ENCODE data around the gene XRCC5. TPM values are rescaled to one million over a fixed set of nuclear protein-coding genes. Genes with fewer than 3 reads are reported as not detected.
A peak's percentile ranks its signal among the peaks of the same experiment; 100 is the strongest.

The XRCC5 gene
- total RNA-seq, 1 experiment from 2014 or later, result 534 TPM

DNA sequence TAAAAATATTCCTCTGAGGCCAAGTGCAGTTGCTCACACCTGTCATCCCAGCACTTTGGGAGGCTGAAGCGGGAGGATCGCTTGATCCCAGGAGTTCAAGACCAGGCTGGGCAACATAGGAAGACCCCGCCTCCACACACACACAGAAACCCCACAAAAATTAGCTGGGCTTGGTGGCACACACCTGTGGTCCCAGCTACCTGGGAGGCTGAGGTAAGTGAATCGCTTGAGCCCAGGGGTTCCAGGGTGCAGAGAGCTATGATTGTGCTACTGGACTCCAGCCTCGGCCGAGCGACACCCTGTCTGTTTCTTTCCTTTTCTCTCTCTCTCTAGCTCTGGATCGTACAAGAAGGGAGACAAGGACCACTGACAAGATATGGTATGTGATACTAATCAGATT is 1.8 kb upstream of the XRCC5 start:
- BruUV-seq (replicated peaks), result no TSS peak
- Histone ChIP-seq H3K27ac (ENCODE audit: low read depth, low read length, poor library complexity, severe bottlenecking) (no peak overlapping the region), H3K27me3 (replicated peaks; ENCODE audit: insufficient read depth, low read depth, low read length, poor library complexity) (no peaks in the 10 kb centered on the region), H3K9me3 (ENCODE audit: low read depth, low read length, poor library complexity, severe bottlenecking) (no peaks in the 10 kb centered on the region), H3K4me3 (ENCODE audit: low read depth, low read length, poor library complexity, severe bottlenecking) (no peak overlapping the region), H3K36me3 (ENCODE audit: insufficient read depth, low read length, poor library complexity, severe bottlenecking) (peaks cover 21% of the 10 kb centered on the region), H3K4me1 (ENCODE audit: insufficient read depth, low read length, poor library complexity, severe bottlenecking) (peaks cover 23% of the 10 kb centered on the region)
- ChIA-PET CTCF (no interaction called here), POLR2A (ENCODE audit: low non-redundant PET) (no interaction called here)
- DNase-seq (ENCODE audit: low spot score), result no peak
- intact Hi-C loops (cut with micrococcal nuclease; ENCODE audit: unreplicated experiment), result no loop called here
- TF ChIP-seq EZH2 (IDR thresholded peaks at IDR 0.05; ENCODE audit: borderline replicate concordance, low read depth, low read length, poor library complexity, severe bottlenecking), result no peak
- TF ChIP-seq, protein P1, sequence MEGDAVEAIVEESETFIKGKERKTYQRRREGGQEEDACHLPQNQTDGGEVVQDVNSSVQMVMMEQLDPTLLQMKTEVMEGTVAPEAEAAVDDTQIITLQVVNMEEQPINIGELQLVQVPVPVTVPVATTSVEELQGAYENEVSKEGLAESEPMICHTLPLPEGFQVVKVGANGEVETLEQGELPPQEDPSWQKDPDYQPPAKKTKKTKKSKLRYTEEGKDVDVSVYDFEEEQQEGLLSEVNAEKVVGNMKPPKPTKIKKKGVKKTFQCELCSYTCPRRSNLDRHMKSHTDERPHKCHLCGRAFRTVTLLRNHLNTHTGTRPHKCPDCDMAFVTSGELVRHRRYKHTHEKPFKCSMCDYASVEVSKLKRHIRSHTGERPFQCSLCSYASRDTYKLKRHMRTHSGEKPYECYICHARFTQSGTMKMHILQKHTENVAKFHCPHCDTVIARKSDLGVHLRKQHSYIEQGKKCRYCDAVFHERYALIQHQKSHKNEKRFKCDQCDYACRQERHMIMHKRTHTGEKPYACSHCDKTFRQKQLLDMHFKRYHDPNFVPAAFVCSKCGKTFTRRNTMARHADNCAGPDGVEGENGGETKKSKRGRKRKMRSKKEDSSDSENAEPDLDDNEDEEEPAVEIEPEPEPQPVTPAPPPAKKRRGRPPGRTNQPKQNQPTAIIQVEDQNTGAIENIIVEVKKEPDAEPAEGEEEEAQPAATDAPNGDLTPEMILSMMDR (conservative IDR thresholded peaks at IDR 0.05; ENCODE audit: low read depth, low read length), result no peak

DNA sequence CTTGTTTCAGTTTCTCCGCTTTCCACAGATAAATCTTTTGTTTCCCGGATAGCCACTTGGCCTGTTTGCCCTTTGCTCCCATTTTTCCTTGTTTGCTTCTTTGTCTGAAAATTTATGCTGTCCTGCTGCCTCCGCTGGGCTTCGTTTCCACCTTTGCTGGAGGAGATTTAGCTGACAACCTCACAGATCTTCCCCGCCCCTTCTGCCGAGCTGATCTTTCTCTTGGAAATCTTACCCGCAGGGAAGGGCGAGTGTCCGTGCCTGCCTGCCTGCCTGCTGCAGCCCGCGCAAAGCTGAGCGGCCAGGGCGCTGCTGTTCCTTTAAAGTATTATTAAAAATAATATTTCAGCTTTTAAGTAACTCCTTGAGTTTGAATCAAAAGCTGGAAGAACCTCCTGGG is 1.4 kb upstream of the XRCC5 start:
- CTCF ChIA-PET, result no interaction called here
- DNase-seq (ENCODE audit: low spot score), result no peak

DNA sequence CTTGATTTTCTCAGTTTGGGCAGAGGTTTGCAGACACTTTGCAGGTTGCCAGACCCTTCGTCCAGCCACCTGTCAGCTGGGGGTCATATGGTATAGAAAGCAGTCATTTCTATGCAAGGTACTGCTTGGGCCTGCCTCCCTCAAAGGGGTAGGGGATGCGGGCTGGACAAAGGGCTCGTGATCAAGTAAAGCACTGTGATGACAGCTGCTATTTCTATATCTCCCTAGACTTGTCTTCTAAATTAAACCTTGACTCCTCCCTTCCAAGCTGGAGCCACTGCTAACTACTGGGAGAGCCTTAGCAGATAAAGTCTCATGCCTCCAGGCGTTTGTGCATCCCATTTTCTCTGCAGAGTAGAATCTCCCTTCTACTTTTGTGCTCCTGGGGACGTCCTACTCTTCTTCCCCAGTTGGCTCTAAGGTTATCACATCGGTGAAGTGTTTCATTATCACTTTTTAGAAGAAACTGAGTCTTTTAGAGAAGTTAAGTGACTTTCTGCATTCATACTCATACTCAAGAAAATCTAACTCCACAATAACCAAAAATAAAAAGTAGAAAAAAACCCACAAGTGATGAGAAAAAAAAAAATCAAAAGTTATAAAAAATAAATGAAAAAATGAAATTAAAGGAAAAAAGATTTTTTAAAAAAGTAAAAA is 710 bp upstream of the XRCC5 start:
- Histone ChIP-seq H3K4me3 (ENCODE audit: low read depth, low read length, poor library complexity, severe bottlenecking) (peak overlapping the region; percentile 72), H3K36me3 (ENCODE audit: insufficient read depth, low read length, poor library complexity, severe bottlenecking) (peaks cover 32% of the 10 kb centered on the region), H3K9me3 (ENCODE audit: low read depth, low read length, poor library complexity, severe bottlenecking) (no peaks in the 10 kb centered on the region), H3K27ac (ENCODE audit: low read depth, low read length, poor library complexity, severe bottlenecking) (peak overlapping the region; percentile 87), H3K4me1 (ENCODE audit: insufficient read depth, low read length, poor library complexity, severe bottlenecking) (peaks cover 26% of the 10 kb centered on the region), H3K27me3 (replicated peaks; ENCODE audit: insufficient read depth, low read depth, low read length, poor library complexity) (no peaks in the 10 kb centered on the region)
- no peak for TF ChIP-seq EZH2 (IDR thresholded peaks at IDR 0.05; ENCODE audit: borderline replicate concordance, low read depth, low read length, poor library complexity, severe bottlenecking)
- TF ChIP-seq, protein P1 (conservative IDR thresholded peaks at IDR 0.05; ENCODE audit: low read depth, low read length), result no peak
- CTCF ChIA-PET, result no interaction called here
- peak; percentile 41 for DNase-seq (ENCODE audit: low spot score)
- TSS peak; percentile 100 for BruUV-seq (replicated peaks)
- intact Hi-C loops (cut with micrococcal nuclease; ENCODE audit: unreplicated experiment), result no loop called here
- POLR2A ChIA-PET (ENCODE audit: low non-redundant PET), result no interaction called here

More for the DNA sequence above, 1.4 kb upstream of the XRCC5 start:
- Histone ChIP-seq H3K4me1 (ENCODE audit: insufficient read depth, low read length, poor library complexity, severe bottlenecking) (peaks cover 26% of the 10 kb centered on the region), H3K9me3 (ENCODE audit: low read depth, low read length, poor library complexity, severe bottlenecking) (no peaks in the 10 kb centered on the region), H3K36me3 (ENCODE audit: insufficient read depth, low read length, poor library complexity, severe bottlenecking) (peaks cover 25% of the 10 kb centered on the region), H3K27me3 (replicated peaks; ENCODE audit: insufficient read depth, low read depth, low read length, poor library complexity) (no peaks in the 10 kb centered on the region), H3K4me3 (ENCODE audit: low read depth, low read length, poor library complexity, severe bottlenecking) (no peak overlapping the region), H3K27ac (ENCODE audit: low read depth, low read length, poor library complexity, severe bottlenecking) (no peak overlapping the region)
- BruUV-seq (replicated peaks), result no TSS peak
- TF ChIP-seq, protein P1 (conservative IDR thresholded peaks at IDR 0.05; ENCODE audit: low read depth, low read length), result no peak
- no peak for TF ChIP-seq EZH2 (IDR thresholded peaks at IDR 0.05; ENCODE audit: borderline replicate concordance, low read depth, low read length, poor library complexity, severe bottlenecking)
- POLR2A ChIA-PET (ENCODE audit: low non-redundant PET), result no interaction called here
- intact Hi-C loops (cut with micrococcal nuclease; ENCODE audit: unreplicated experiment), result no loop called here
